Measurements from ENCODE around the gene DAB1.

The DAB1 gene

DNA sequence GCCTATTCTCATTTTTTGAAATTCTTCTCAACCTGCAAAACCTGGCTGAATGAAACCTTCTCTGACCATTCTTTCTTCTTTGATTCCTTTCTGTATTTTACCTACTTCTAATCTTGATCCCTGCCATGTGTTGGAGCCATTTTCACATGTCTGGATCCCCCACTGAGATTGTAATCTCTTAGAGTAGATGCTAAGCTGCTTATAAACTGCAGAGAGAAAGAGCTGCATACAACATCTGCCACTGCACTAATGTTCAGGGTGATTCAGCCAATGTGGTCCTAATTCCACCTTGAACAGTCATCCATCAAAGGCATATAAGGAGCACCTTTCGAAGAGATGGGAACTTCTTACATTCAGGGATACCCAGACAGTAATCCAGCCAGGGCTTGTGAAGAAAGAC lies 16.2 kb upstream of the DAB1 start:
- no peak for DNase-seq (ENCODE audit: low read depth)
- TF ChIP-seq, protein P1, sequence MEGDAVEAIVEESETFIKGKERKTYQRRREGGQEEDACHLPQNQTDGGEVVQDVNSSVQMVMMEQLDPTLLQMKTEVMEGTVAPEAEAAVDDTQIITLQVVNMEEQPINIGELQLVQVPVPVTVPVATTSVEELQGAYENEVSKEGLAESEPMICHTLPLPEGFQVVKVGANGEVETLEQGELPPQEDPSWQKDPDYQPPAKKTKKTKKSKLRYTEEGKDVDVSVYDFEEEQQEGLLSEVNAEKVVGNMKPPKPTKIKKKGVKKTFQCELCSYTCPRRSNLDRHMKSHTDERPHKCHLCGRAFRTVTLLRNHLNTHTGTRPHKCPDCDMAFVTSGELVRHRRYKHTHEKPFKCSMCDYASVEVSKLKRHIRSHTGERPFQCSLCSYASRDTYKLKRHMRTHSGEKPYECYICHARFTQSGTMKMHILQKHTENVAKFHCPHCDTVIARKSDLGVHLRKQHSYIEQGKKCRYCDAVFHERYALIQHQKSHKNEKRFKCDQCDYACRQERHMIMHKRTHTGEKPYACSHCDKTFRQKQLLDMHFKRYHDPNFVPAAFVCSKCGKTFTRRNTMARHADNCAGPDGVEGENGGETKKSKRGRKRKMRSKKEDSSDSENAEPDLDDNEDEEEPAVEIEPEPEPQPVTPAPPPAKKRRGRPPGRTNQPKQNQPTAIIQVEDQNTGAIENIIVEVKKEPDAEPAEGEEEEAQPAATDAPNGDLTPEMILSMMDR (IDR thresholded peaks at IDR 0.05; ENCODE audit: control insufficient read depth, extremely low read depth, insufficient read depth), result no peak
- no peak overlapping the region for H3K4me3 ChIP-seq (ENCODE audit: low read depth, low read length)

DNA sequence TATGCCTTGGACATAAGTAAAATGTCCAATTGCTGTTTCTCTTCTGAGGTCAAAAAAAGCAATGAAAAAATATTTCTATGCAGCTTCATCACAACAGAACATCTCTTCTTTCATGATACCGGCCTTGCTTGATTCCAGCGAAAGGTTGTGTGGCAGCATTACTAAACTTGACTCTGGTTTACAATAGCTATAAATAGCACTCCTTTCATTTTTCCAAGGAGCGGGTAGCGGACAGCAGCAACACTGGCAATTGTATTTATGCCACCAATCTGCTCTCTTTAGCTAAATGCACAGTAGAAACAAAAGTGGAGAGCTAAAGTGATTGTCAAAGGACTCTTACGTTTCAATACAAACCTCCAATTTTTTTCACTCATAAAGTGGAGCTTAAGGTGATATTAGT lies 7.5 kb upstream of the DAB1 start:
- no peak for DNase-seq (ENCODE audit: low read depth)
- H3K4me3 ChIP-seq (ENCODE audit: low read depth, low read length), result no peak overlapping the region
- TF ChIP-seq, protein P1 (IDR thresholded peaks at IDR 0.05; ENCODE audit: control insufficient read depth, extremely low read depth, insufficient read depth), result no peak

DNA sequence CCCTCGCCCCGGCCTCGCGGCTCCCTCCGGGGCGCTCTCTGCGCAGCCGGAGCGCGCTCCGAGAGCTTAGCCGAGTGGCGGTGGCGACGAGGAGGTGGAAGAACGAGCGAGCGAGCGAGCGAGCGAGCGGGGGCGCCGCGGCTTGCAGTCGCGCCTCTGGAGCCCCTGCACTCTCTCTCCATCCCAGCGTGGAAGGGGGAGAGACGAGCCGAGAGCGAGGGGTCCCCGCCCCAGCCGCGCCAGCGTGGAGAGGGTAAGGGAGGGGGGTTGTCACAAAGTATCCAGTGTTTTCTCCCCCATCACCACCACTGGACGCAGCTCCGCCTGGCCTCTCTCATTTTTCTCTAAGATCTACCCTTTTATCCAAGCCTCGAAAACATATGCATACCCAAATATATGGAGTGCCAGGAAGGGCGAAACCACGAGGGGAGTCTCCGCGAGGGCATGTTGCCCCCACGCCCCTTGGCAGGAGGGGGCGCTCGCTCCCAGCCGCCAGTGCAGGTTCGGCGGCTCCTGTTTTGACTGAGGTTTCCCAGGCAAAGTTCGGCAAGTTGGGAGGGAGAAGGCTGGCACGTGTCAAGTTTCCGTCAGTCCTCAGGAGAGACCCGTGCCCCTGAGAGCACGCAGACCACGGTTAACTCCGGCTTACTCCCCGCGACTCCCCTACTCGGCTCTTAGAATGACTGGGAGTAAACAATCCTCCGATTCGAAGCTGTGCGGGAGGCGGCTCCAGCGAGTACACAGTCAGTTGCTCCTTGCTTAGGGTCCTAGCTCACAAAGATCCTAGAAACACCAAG lies 569 bp upstream of the DAB1 start:
- no peak for DNase-seq (ENCODE audit: low read depth)
- no peak overlapping the region for H3K4me3 ChIP-seq (ENCODE audit: low read depth, low read length)
- TF ChIP-seq, protein P1 (IDR thresholded peaks at IDR 0.05; ENCODE audit: control insufficient read depth, extremely low read depth, insufficient read depth), result peak; percentile 69

DNA sequence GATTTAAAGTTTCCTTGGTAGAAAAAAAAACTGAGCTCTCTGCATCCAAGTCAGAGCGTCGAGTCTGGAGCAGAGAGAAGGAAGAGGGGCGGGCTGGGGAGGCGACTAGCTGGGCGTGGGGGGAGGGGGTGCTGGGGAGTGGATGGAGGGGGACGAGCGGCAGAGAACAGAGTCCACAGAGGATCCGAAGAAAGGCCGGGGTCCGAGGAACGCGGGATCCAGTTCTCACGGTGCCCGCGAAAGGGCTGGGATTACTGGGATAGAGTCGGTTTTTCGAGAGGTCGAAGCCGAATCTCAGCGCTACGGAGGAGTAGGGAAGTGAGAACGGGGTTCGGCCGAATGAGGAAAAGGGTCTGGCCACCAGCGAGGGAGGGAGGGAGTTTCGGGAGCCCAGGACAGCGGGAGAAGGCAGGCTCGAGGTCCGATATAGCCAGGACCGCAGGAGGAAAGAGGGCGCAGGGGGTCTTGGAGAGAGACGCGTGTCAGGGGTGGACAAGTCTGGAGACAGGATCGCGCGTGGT lies 665 bp downstream of the DAB1 start:
- TF ChIP-seq, protein P1 (IDR thresholded peaks at IDR 0.05; ENCODE audit: control insufficient read depth, extremely low read depth, insufficient read depth), result no peak
- H3K4me3 ChIP-seq (ENCODE audit: low read depth, low read length), result no peak overlapping the region

DNA sequence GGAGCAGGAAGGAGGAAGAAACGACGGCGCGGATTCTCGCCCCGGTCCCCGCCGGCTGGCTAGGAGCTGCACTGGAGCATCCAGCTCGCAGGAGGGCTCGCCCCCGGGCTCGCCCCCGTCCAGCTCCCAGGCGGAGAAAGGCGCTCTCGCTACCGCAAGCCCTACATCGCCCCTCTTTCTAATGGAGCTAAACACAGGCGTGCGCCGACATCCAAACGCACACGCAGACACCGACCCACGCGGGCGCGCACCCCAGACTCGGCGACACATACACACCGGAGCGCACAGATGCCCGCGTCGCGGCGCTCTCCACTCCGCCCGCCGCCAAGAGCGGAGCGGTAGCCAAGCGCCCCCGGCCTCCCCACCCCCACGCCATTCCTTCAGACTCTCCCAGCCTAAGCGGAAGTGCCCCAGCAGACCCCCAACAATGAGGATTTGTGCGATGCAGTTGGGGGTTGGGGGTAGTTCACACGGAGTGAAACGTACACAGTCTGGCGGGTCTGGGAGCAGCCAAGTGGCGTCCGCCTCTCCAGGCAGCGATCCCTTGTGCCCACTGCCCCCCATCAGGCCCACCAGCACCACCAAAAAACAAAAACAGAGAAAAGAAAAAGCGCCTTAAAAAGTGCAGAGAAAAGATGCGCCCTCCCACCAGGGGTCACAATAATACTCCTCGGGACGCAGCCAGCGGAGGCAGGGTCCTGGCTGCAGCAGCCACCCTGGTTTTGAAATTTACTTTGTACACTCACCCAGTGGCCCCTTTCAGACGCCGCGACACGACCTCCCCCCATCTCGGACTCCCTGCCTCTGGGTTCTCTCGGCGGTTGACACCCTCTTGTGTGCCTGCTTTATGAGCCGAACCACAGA lies 1.4 kb downstream of the DAB1 start:
- TF ChIP-seq, protein P1 (IDR thresholded peaks at IDR 0.05; ENCODE audit: control insufficient read depth, extremely low read depth, insufficient read depth), result no peak
- no peak for DNase-seq (ENCODE audit: low read depth)
- H3K4me3 ChIP-seq (ENCODE audit: low read depth, low read length), result no peak overlapping the region

More for the DNA sequence above, 665 bp downstream of the DAB1 start:
- DNase-seq (ENCODE audit: low read depth), result no peak

DNA sequence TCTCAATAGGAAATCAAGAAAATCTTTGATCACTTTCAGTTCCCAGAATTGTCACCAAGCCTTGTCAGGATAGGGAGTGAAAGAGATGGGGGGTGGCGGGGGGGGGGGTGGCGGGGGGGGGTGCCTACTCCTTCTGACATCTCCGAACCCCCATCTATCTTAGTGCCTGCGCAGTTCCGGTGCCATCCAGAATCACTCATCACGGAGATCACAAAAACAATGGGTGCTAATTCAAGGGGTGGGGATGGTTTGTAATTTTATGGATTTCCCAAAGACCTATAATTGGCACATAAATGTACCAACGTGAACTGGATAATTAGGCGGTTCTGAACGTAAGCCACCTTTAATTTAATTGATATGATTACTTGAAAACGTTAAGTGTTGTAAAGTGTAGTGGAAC lies 2.1 kb downstream of the DAB1 start:
- H3K4me3 ChIP-seq (ENCODE audit: low read depth, low read length), result no peak overlapping the region
- DNase-seq (ENCODE audit: low read depth), result no peak
- TF ChIP-seq, protein P1 (IDR thresholded peaks at IDR 0.05; ENCODE audit: control insufficient read depth, extremely low read depth, insufficient read depth), result no peak

All from LNCaP clone FGC (cell line).